Spleen (tissue), 7 donors: ENCODE data around the gene DPP9.

Source experiments
- POLR2A ChIP-seq, 3 donors: fragments of 450-650 bp; IDR thresholded peaks; one replicate each; pipeline ENCODE4 v1.5.1; 2017; ENCODE audit warnings: antibody characterized with exemption in 3 of 3, mild to moderate bottlenecking in 1 of 3
- POLR2AphosphoS5 ChIP-seq, 3 donors: sonication (generic); formaldehyde crosslinking; IDR thresholded peaks; one replicate each; pipeline ENCODE4 v1.5.1; 2017; ENCODE audit warnings: antibody characterized with exemption in 3 of 3
- TF ChIP-seq, protein P1 (sequence below), 11 experiments: fragments of 200-600 bp in 7 of 11; fragments of 450-650 bp in 4 of 11; sonication (generic) in 4 of 11; IDR thresholded peaks in 8 of 11; conservative IDR thresholded peaks in 3 of 11; 1 replicate in 7 of 11; 2 replicates in 4 of 11; pipeline versions ENCODE4 v1.4.0 to v1.8.0; 2016 to 2021; ENCODE audit warnings: antibody characterized with exemption in 11 of 11, inconsistent platforms in 4 of 11, mild to moderate bottlenecking in 1 of 11
- donor health status: DM: no; HTN: no; CAD: no; lungs with moderate emphysema.
- donor health status: DM: no; HTN: no; CAD: no.
- donor health status: DM: no; HTN: no; CAD: no.

DNA sequence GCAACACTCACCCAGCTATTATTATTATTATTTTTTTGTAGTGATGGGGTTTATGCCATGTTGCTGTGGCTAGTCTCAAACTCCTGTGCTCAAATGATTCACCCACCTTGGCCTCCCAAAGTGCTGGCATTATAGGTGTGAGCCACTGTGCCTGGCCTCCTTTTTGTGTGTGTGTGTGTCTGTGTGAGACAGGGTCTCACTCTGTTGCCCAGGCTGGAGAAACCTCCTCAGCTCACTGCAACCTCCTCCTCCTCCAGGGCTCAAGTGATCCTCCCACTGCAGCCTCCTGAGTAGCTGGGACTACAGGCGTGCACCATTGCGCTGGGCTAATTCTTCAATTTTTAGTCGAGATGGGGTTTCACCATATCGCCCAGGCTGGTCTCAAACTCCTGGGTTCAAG, 49.9 kb downstream of the DPP9 start:
- TF ChIP-seq, protein P1, sequence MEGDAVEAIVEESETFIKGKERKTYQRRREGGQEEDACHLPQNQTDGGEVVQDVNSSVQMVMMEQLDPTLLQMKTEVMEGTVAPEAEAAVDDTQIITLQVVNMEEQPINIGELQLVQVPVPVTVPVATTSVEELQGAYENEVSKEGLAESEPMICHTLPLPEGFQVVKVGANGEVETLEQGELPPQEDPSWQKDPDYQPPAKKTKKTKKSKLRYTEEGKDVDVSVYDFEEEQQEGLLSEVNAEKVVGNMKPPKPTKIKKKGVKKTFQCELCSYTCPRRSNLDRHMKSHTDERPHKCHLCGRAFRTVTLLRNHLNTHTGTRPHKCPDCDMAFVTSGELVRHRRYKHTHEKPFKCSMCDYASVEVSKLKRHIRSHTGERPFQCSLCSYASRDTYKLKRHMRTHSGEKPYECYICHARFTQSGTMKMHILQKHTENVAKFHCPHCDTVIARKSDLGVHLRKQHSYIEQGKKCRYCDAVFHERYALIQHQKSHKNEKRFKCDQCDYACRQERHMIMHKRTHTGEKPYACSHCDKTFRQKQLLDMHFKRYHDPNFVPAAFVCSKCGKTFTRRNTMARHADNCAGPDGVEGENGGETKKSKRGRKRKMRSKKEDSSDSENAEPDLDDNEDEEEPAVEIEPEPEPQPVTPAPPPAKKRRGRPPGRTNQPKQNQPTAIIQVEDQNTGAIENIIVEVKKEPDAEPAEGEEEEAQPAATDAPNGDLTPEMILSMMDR (IDR thresholded peaks at IDR 0.05 in 8 of 11, conservative IDR thresholded peaks at IDR 0.05 in 3 of 11), result no peak
- TF ChIP-seq POLR2AphosphoS5 (IDR thresholded peaks at IDR 0.05), result no peak
- no peak for TF ChIP-seq POLR2A (IDR thresholded peaks at IDR 0.05)
